SK-N-SH treated with all-trans-retinoic acid at 6 μM for 48 hours (cell line): ENCODE results near the gene GCNT3.

Source experiments
- ATAC-seq: fragments of 200-7000 bp; cut with Tn5 transposase; 3 replicates; pipeline ENCODE4 v1.9.1; 2020; ENCODE audit warnings: mild to moderate bottlenecking, moderate library complexity
- BACH2 ChIP-seq: fragments of 250-450 bp; sonication (Bioruptor Pico); IDR thresholded peaks from 2 replicates; pipeline ENCODE4 v1.9.0; 2021; ENCODE audit warnings: mild to moderate bottlenecking, borderline replicate concordance
- CSDC2 ChIP-seq: fragments of 250-450 bp; sonication (Bioruptor Pico); IDR thresholded peaks from 2 replicates; pipeline ENCODE4 v1.5.0; 2020; ENCODE audit warnings: mild to moderate bottlenecking, moderate library complexity
- ESRRG ChIP-seq: fragments of 250-450 bp; sonication (Bioruptor Pico); IDR thresholded peaks from 2 replicates; pipeline ENCODE4 v1.6.1; 2021; ENCODE audit warnings: mild to moderate bottlenecking
- GLIS3 ChIP-seq: fragments of 250-450 bp; sonication (Bioruptor Pico); IDR thresholded peaks from 2 replicates; pipeline ENCODE4 v1.5.0; 2020; ENCODE audit warnings: mild to moderate bottlenecking, moderate library complexity
- ISL1 ChIP-seq: fragments of 250-450 bp; sonication (Bioruptor Pico); IDR thresholded peaks from 2 replicates; pipeline ENCODE4 v2.1.2; 2022; ENCODE audit warnings: mild to moderate bottlenecking, moderate library complexity
- PATZ1 ChIP-seq: fragments of 250-450 bp; sonication (Bioruptor Pico); IDR thresholded peaks from 2 replicates; pipeline ENCODE4 v1.8.0; 2020; ENCODE audit warnings: mild to moderate bottlenecking, moderate library complexity, borderline replicate concordance
- PPARA ChIP-seq: fragments of 250-450 bp; sonication (Bioruptor Pico); IDR thresholded peaks from 2 replicates; pipeline ENCODE4 v1.5.0; 2020; ENCODE audit warnings: mild to moderate bottlenecking, borderline replicate concordance
- RARB ChIP-seq: fragments of 250-450 bp; sonication (Bioruptor Pico); IDR thresholded peaks from 2 replicates; pipeline ENCODE4 v1.8.0; 2021; ENCODE audit warnings: mild to moderate bottlenecking, moderate library complexity
- SNAI2 ChIP-seq: fragments of 250-450 bp; sonication (Bioruptor Pico); IDR thresholded peaks from 2 replicates; pipeline ENCODE4 v1.5.0; 2020; ENCODE audit warnings: mild to moderate bottlenecking, moderate library complexity
- TCF4 ChIP-seq: fragments of 250-450 bp; sonication (Bioruptor Pico); IDR thresholded peaks from 2 replicates; pipeline ENCODE4 v1.8.0; 2021; ENCODE audit warnings: mild to moderate bottlenecking, moderate library complexity, borderline replicate concordance
- TOX ChIP-seq: fragments of 250-450 bp; sonication (Bioruptor Pico); IDR thresholded peaks from 2 replicates; pipeline ENCODE4 v1.8.0; 2021; ENCODE audit warnings: mild to moderate bottlenecking, moderate library complexity, borderline replicate concordance
- ZC3H10 ChIP-seq: fragments of 250-450 bp; sonication (Bioruptor Pico); IDR thresholded peaks from 2 replicates; pipeline ENCODE4 v1.5.1; 2021; ENCODE audit warnings: mild to moderate bottlenecking, moderate library complexity
- ZFP3 ChIP-seq: fragments of 250-450 bp; sonication (Bioruptor Pico); IDR thresholded peaks from 2 replicates; pipeline ENCODE4 v1.5.0; 2020; ENCODE audit warnings: mild to moderate bottlenecking, moderate library complexity
- ZFP30 ChIP-seq: fragments of 450-650 bp; formaldehyde crosslinking; IDR thresholded peaks from 2 replicates; pipeline ENCODE4 v1.5.0; 2022; ENCODE audit warnings: mild to moderate bottlenecking, moderate library complexity
- ZNF565 ChIP-seq: fragments of 450-650 bp; formaldehyde crosslinking; conservative IDR thresholded peaks from 2 replicates; pipeline ENCODE4 v1.5.0; 2020; ENCODE audit warnings: low read depth, mild to moderate bottlenecking, moderate library complexity
- ZNF70 ChIP-seq: fragments of 450-650 bp; formaldehyde crosslinking; IDR thresholded peaks from 2 replicates; pipeline ENCODE4 v1.5.0; 2020; ENCODE audit warnings: mild to moderate bottlenecking, moderate library complexity
- ZNF8 ChIP-seq: fragments of 450-650 bp; formaldehyde crosslinking; IDR thresholded peaks from 2 replicates; pipeline ENCODE4 v1.5.0; 2020; ENCODE audit warnings: mild to moderate bottlenecking, moderate library complexity
- TF ChIP-seq, protein P1 (sequence below): fragments of 250-450 bp; sonication (Bioruptor Pico); IDR thresholded peaks from 2 replicates; pipeline ENCODE4 v1.5.1; 2020; ENCODE audit warnings: low read depth, mild to moderate bottlenecking, moderate library complexity
- TF ChIP-seq, protein P2 (sequence below): fragments of 250-450 bp; sonication (Bioruptor Pico); IDR thresholded peaks from 2 replicates; pipeline ENCODE4 v1.5.1; 2021; ENCODE audit warnings: mild to moderate bottlenecking, moderate library complexity

The GCNT3 gene

GRCh38 chr15:59565299-59565698 is 46.3 kb upstream of the GCNT3 start:
- ATAC-seq = no peak
- TF ChIP-seq TCF4 (CRISPR knock-in tag) (no peak), PPARA (CRISPR knock-in tag) (no peak), CSDC2 (CRISPR knock-in tag) (no peak), ZNF8 (CRISPR knock-in tag) (no peak), ZNF70 (CRISPR knock-in tag) (no peak), SNAI2 (CRISPR knock-in tag) (no peak), ZC3H10 (no peak), BACH2 (CRISPR knock-in tag) (no peak), ISL1 (CRISPR knock-in tag) (no peak)
- TF ChIP-seq, protein P1, sequence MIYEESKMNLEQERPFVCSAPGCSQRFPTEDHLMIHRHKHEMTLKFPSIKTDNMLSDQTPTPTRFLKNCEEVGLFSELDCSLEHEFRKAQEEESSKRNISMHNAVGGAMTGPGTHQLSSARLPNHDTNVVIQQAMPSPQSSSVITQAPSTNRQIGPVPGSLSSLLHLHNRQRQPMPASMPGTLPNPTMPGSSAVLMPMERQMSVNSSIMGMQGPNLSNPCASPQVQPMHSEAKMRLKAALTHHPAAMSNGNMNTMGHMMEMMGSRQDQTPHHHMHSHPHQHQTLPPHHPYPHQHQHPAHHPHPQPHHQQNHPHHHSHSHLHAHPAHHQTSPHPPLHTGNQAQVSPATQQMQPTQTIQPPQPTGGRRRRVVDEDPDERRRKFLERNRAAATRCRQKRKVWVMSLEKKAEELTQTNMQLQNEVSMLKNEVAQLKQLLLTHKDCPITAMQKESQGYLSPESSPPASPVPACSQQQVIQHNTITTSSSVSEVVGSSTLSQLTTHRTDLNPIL = no peak
- TF ChIP-seq, all 23 proteins: peak for 0

DNA sequence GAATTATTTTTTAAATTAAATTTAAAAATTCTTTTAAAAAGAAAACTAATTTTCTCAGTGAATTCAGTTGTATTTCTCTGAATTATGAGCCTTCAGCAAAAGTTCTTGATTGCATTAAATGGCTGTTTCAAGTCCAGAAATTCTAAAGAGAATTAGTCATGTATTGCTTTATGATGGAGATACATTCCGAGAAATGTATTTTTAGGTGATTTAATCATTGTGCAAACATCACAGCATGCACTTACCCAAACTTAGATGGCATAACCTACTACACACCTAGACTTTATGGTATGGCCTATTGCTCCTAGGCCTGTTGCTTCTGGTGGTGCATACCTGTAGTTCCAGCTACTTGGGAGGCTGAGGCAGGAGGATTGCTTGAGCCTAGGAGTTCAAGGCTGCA is 44.3 kb upstream of the GCNT3 start:
- TF ChIP-seq PATZ1 (CRISPR knock-in tag) (no peak), ZNF565 (CRISPR knock-in tag) (no peak), ZFP30 (CRISPR knock-in tag) (no peak), ZNF70 (CRISPR knock-in tag) (no peak), ZNF8 (CRISPR knock-in tag) (no peak), PPARA (CRISPR knock-in tag) (no peak), CSDC2 (CRISPR knock-in tag) (no peak), TOX (CRISPR knock-in tag) (no peak), ESRRG (CRISPR knock-in tag) (no peak)
- ATAC-seq = no peak

- ATAC-seq = no peak
- TF ChIP-seq, protein P2, sequence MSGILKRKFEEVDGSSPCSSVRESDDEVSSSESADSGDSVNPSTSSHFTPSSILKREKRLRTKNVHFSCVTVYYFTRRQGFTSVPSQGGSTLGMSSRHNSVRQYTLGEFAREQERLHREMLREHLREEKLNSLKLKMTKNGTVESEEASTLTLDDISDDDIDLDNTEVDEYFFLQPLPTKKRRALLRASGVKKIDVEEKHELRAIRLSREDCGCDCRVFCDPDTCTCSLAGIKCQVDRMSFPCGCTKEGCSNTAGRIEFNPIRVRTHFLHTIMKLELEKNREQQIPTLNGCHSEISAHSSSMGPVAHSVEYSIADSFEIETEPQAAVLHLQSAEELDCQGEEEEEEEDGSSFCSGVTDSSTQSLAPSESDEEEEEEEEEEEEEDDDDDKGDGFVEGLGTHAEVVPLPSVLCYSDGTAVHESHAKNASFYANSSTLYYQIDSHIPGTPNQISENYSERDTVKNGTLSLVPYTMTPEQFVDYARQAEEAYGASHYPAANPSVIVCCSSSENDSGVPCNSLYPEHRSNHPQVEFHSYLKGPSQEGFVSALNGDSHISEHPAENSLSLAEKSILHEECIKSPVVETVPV (CRISPR knock-in tag) = no peak
- TF ChIP-seq ZNF8 (CRISPR knock-in tag) (no peak), ZFP30 (CRISPR knock-in tag) (no peak), PPARA (CRISPR knock-in tag) (no peak), ZFP3 (CRISPR knock-in tag) (no peak), CSDC2 (CRISPR knock-in tag) (no peak)
These were observed 42.1 kb upstream of the GCNT3 start for GRCh38 chr15:59569477-59569876.

DNA sequence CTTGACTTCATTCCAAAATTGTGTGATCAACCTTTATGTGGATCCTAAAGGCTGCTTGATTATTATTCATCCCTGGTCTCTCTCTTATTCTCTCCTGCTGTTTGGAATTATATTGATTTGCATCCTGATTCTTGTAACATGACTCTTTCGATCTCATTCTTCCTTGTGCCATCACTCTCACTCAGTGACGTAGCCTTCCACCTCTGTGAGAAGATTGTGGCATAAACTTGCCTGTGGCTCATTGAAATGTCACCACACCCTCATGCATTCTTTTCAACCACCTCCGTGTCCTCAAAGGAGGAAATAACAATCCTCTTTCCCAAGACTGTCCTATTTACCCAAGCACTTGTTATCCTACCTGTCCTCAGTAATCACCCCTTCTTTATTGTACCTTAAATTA is 41.3 kb upstream of the GCNT3 start:
- no peak for ATAC-seq
- TF ChIP-seq SNAI2 (CRISPR knock-in tag) (no peak), ZNF8 (CRISPR knock-in tag) (no peak), ESRRG (CRISPR knock-in tag) (no peak)

GRCh38 chr15:59571606-59572005 is 40.0 kb upstream of the GCNT3 start:
- TF ChIP-seq PATZ1 (CRISPR knock-in tag) (no peak), ZNF8 (CRISPR knock-in tag) (no peak)
- TF ChIP-seq, all 23 proteins: peak for 0
- no peak for ATAC-seq

DNA sequence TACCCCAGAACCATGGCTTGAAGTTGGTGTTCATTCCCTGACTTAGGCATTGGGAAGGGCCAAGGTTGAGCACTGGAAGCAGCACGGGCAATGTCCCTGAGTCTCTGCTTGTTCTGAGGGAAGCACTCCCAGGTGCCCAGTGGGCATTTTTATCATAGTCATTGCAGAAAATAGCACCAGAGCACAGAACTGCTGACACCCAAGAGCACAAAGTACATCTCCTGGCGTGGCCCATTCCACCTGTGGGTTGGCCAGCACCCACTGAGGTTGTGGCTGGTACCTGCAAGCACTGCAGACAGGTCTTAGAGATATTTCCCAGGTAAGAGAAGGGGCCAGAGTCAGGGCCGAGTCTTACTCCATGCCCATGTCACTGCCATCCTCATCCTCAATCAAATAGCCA is 28.5 kb upstream of the GCNT3 start:
- no peak for ATAC-seq
- TF ChIP-seq ZNF565 (CRISPR knock-in tag) = no peak
- TF ChIP-seq RARB = no peak
- TF ChIP-seq TCF4 (CRISPR knock-in tag) = no peak
- TF ChIP-seq, protein P2 (CRISPR knock-in tag) = no peak
- TF ChIP-seq, protein P1 = no peak
- no peak for TF ChIP-seq GLIS3
- no peak for TF ChIP-seq PATZ1 (CRISPR knock-in tag)
